GM12878 (cell line): ENCODE results near the gene CRYGN. TPM values are rescaled to one million over a fixed set of nuclear protein-coding genes. Genes with fewer than 3 reads are reported as not detected.

ENCODE experiments used
- ATAC-seq: fragments of 200-7000 bp; cut with Tn5 transposase; 3 replicates; pipeline ENCODE4 v1.9.1; 2020; ENCODE audit warnings: mild to moderate bottlenecking, moderate library complexity
- BruUV-seq: library from RNA; stranded (reverse); fragments of 400-500 nt; replicated peaks from 2 replicates; lab custom pipeline; 2021; lab: Mats Ljungman, UMichigan
- CTCF ChIA-PET: fragments of 300-600 bp; sonication (Branson Sonifier 250); formaldehyde crosslinking; extraction: SDS; loops from one replicate; lab custom pipeline; 2021; ENCODE audit warnings: inconsistent platforms; lab: Yijun Ruan, JAX
- POLR2A ChIA-PET: fragments of 350-600 bp; formaldehyde crosslinking; extraction: SDS; loops from one replicate; lab custom pipeline; 2021; ENCODE audit warnings: inconsistent platforms; lab: Charles Lee
- RAD21 ChIA-PET: fragments of 300-600 bp; sonication (Branson Sonifier 250); formaldehyde crosslinking; loops from one replicate; lab custom pipeline; 2023; ENCODE audit warnings: antibody characterized with exemption; ENCODE audit not compliant: unreplicated experiment; lab: Charles Lee
- SMC1A ChIA-PET: fragments of 300-600 bp; sonication (Branson Sonifier 250); formaldehyde crosslinking; loops from one replicate; lab custom pipeline; 2023; ENCODE audit not compliant: unreplicated experiment, uncharacterized antibody; lab: Charles Lee
- DNase-seq: peaks from one replicate; pipeline ENCODE4 v3.0.0-alpha.2; 2011; ENCODE audit warnings: low read depth, low spot score
- FAIRE-seq: peaks from 3 replicates; lab custom pipeline; 2011; peaks lifted over from hg19 to GRCh38; lab: Jason Lieb, UNC
- H2AFZ ChIP-seq: 2 replicates; pipeline ENCODE4 v1.6.0; 2011; ENCODE audit warnings: low read depth, low read length, control low read depth; ENCODE audit not compliant: control insufficient read depth
- H3K27ac ChIP-seq: 2 replicates; pipeline ENCODE4 v1.5.1; 2011; ENCODE audit warnings: control low read depth; ENCODE audit not compliant: control insufficient read depth, insufficient read depth
- H3K27me3 ChIP-seq, 2 experiments: replicated peaks in 1 of 2; 2 replicates each; pipeline versions ENCODE4 v1.6.0 to v1.6.1; 2011; ENCODE audit warnings: low read length in 1 of 2; ENCODE audit not compliant: control insufficient read depth in 2 of 2, insufficient read depth in 2 of 2
- H3K36me3 ChIP-seq, 2 experiments: 2 replicates each; pipeline ENCODE4 v1.5.1; 2011; ENCODE audit warnings: low read length in 1 of 2; ENCODE audit not compliant: control insufficient read depth in 2 of 2, insufficient read depth in 2 of 2
- H3K4me1 ChIP-seq: 2 replicates; pipeline ENCODE4 v1.6.1; 2011; ENCODE audit warnings: mild to moderate bottlenecking, low read length, moderate library complexity, mixed read lengths; ENCODE audit not compliant: control insufficient read depth, insufficient read depth
- H3K4me2 ChIP-seq: 2 replicates; pipeline ENCODE4 v1.6.0; 2011; ENCODE audit warnings: control low read depth; ENCODE audit not compliant: control insufficient read depth, insufficient read depth
- H3K4me3 ChIP-seq: fragments of 200-600 bp; sonication (generic); 2 replicates; pipeline ENCODE4 v1.5.1; 2016
- H3K79me2 ChIP-seq: 2 replicates; pipeline ENCODE4 v1.6.0; 2011; ENCODE audit warnings: low read length; ENCODE audit not compliant: control insufficient read depth, insufficient read depth
- H3K9ac ChIP-seq: 2 replicates; pipeline ENCODE4 v1.8.0; 2011; ENCODE audit warnings: low read length, control low read depth, mixed read lengths; ENCODE audit not compliant: control insufficient read depth, insufficient read depth
- H3K9me3 ChIP-seq: replicated peaks from 3 replicates; pipeline ENCODE4 v1.5.1; 2011; ENCODE audit warnings: mild to moderate bottlenecking, low read length; ENCODE audit not compliant: control insufficient read depth, insufficient read depth
- H4K20me1 ChIP-seq: 2 replicates; pipeline ENCODE4 v1.6.0; 2011; ENCODE audit not compliant: control insufficient read depth, insufficient read depth
- CREB1 ChIP-seq: IDR thresholded peaks from 2 replicates; pipeline ENCODE4 v1.6.1; 2012; ENCODE audit warnings: low read depth, mild to moderate bottlenecking, inconsistent platforms
- FOS ChIP-seq: IDR thresholded peaks from 3 replicates; pipeline ENCODE4 v1.6.1; 2011; ENCODE audit warnings: borderline replicate concordance; ENCODE audit not compliant: insufficient read length; ENCODE audit errors: extremely low read depth
- HDAC2 ChIP-seq: fragments of 200-600 bp; sonication (generic); IDR thresholded peaks from 2 replicates; pipeline ENCODE4 v1.6.1; 2017
- IKZF1 ChIP-seq: fragments of 450-650 bp; conservative IDR thresholded peaks from 2 replicates; pipeline ENCODE4 v1.6.1; 2017; ENCODE audit warnings: antibody characterized with exemption, mild to moderate bottlenecking
- JUNB ChIP-seq: IDR thresholded peaks from 2 replicates; pipeline ENCODE4 v1.6.1; 2016; ENCODE audit warnings: antibody characterized with exemption, mild to moderate bottlenecking
- NR2C1 ChIP-seq: fragments of 450-650 bp; IDR thresholded peaks from 2 replicates; pipeline ENCODE4 v1.6.1; 2017; ENCODE audit warnings: antibody characterized with exemption, mild to moderate bottlenecking, moderate library complexity
- NR2C2 ChIP-seq: IDR thresholded peaks from 2 replicates; pipeline ENCODE4 v1.6.1; 2011; ENCODE audit warnings: borderline replicate concordance, low read depth; ENCODE audit not compliant: control insufficient read depth, insufficient read length
- POLR2AphosphoS2 ChIP-seq: IDR thresholded peaks from 2 replicates; pipeline ENCODE4 v1.6.1; 2011; ENCODE audit warnings: low read depth, mild to moderate bottlenecking, low read length, improper control_type of control experiment, moderate library complexity
- RAD51 ChIP-seq: fragments of 450-650 bp; IDR thresholded peaks from 2 replicates; pipeline ENCODE4 v1.6.1; 2016; ENCODE audit warnings: moderate library complexity, mild to moderate bottlenecking, inconsistent platforms
- RUNX3 ChIP-seq: IDR thresholded peaks from 2 replicates; pipeline ENCODE4 v1.6.1; 2012; ENCODE audit warnings: low read length, inconsistent platforms
- SIX5 ChIP-seq: IDR thresholded peaks from 2 replicates; pipeline ENCODE4 v1.6.1; 2011; ENCODE audit warnings: mild to moderate bottlenecking, low read depth, low read length, moderate library complexity; ENCODE audit not compliant: severe bottlenecking
- SPI1 ChIP-seq: IDR thresholded peaks from 2 replicates; pipeline ENCODE4 v1.6.1; 2011; ENCODE audit warnings: low read depth, mild to moderate bottlenecking, low read length, moderate library complexity, borderline replicate concordance; ENCODE audit not compliant: insufficient read depth
- SUZ12 ChIP-seq: fragments of 200-600 bp; sonication (generic); IDR thresholded peaks from one replicate; pipeline ENCODE4 v1.6.1; 2018; ENCODE audit warnings: antibody characterized with exemption, mild to moderate bottlenecking; ENCODE audit not compliant: unreplicated experiment
- TARDBP ChIP-seq: IDR thresholded peaks from 2 replicates; pipeline ENCODE4 v1.6.1; 2016; ENCODE audit warnings: borderline replicate concordance
- USF1 ChIP-seq: IDR thresholded peaks from 2 replicates; pipeline ENCODE4 v1.6.1; 2011; ENCODE audit warnings: borderline replicate concordance, low read depth, mild to moderate bottlenecking, moderate library complexity, mixed read lengths, low read length; ENCODE audit not compliant: insufficient read depth; ENCODE audit errors: extremely low read length
- ZBTB4 ChIP-seq: fragments of 450-650 bp; formaldehyde crosslinking; IDR thresholded peaks from 2 replicates; pipeline ENCODE4 v1.4.0; 2022; ENCODE audit warnings: mild to moderate bottlenecking, moderate library complexity
- ZBTB40 ChIP-seq: fragments of 450-650 bp; IDR thresholded peaks from 2 replicates; pipeline ENCODE4 v1.6.1; 2016; ENCODE audit warnings: mild to moderate bottlenecking, moderate library complexity, borderline replicate concordance
- ZNF24 ChIP-seq: fragments of 450-650 bp; IDR thresholded peaks from 2 replicates; pipeline ENCODE4 v1.6.1; 2017; ENCODE audit warnings: antibody characterized with exemption, mild to moderate bottlenecking
- ZZZ3 ChIP-seq: IDR thresholded peaks from 2 replicates; pipeline ENCODE4 v1.6.1; 2011; ENCODE audit warnings: low read depth; ENCODE audit not compliant: control insufficient read depth, insufficient read length
- WGBS: methylation state at CpG from one replicate; pipeline ENCODE4 v1.1.6; 2016; ENCODE audit warnings: low lambda C conversion rate; ENCODE audit not compliant: insufficient replicate concordance, insufficient coverage; ENCODE audit errors: missing lambda C conversion rate; 5-methylcytosine and 5-hydroxymethylcytosine counted together
- in situ Hi-C: fragments of 300-500 bp; cut with MboI; formaldehyde crosslinking; loops from 9 replicates; pipeline ENCODE4 v1.14.3; 2018; ENCODE audit warnings: mixed read lengths
- intact Hi-C: fragments of 100-400 bp; cut with micrococcal nuclease; formaldehyde crosslinking; loops from one replicate; pipeline ENCODE4 v1.14.2; 2022; ENCODE audit not compliant: unreplicated experiment
- polyA plus RNA-seq, 11 experiments: library from polyadenylated mRNA; depleted of rRNA in 4 of 11; unstranded in 6 of 11; stranded (reverse) in 5 of 11; fragments of >200 nt; fragmentation: Nextera tagmentation in 4 of 11; fragmentation: Illumina TruSeq in 1 of 11; extraction: Ambion mirVana in 4 of 11; extraction: Trizol in 1 of 11; gene quantifications; 1 replicate in 1 of 11; 2 replicates in 10 of 11; pipeline versions ENCODE4 v1.2.1 to v1.2.3, GENCODE V29; 2011 to 2016; ENCODE audit warnings: inconsistent platforms in 2 of 11, missing spikeins in 2 of 11, low read depth in 1 of 11
- total RNA-seq, 4 experiments: library from RNA; depleted of rRNA in 3 of 4; stranded (reverse); fragments of >200 nt in 3 of 4; fragmentation: Illumina TruSeq in 1 of 4; extraction: Trizol in 1 of 4; gene quantifications; 2 replicates each; pipeline versions ENCODE4 v1.2.1 to v1.2.3, GENCODE V29; 2013 to 2021

Gene CRYGN
- total and polyA plus RNA-seq, 10 of the 15 experiments (the other 5 are each of a cell fraction or from before 2014, with no cell fraction given): not detected

GRCh38 chr7:151392426-151392825 lies 47.5 kb downstream of the CRYGN start:
- no peak for FAIRE-seq

More at GRCh38 chr7:151392426-151392825, 47.5 kb downstream of the CRYGN start:
- TF ChIP-seq ZBTB40: no peak
- TF ChIP-seq HDAC2: no peak
- TF ChIP-seq ZBTB4: no peak
- TF ChIP-seq NR2C1: no peak
- no peak for TF ChIP-seq CREB1
- no peak for TF ChIP-seq SUZ12
- TF ChIP-seq SPI1: no peak
- no peak for TF ChIP-seq NR2C2
- no peak for TF ChIP-seq RAD51
- no peak for TF ChIP-seq SIX5
- no peak for TF ChIP-seq RUNX3
- TF ChIP-seq IKZF1: no peak
- no peak for TF ChIP-seq ZNF24
- no peak for TF ChIP-seq TARDBP
- TF ChIP-seq JUNB: no peak
- TF ChIP-seq ZZZ3: no peak
- no peak for TF ChIP-seq FOS
- TF ChIP-seq POLR2AphosphoS2: no peak
- no peak for TF ChIP-seq USF1
- Histone ChIP-seq H3K27ac (no peak overlapping the region), H3K9ac (no peak overlapping the region), H2AFZ (no peak overlapping the region), H3K4me3 (no peak overlapping the region), H3K36me3 (no peaks in the 10 kb centered on the region), H3K79me2 (no peaks in the 10 kb centered on the region), H3K9me3 (no peaks in the 10 kb centered on the region), H3K4me2 (no peak overlapping the region), H3K4me1 (no peaks in the 10 kb centered on the region), H4K20me1 (no peaks in the 10 kb centered on the region), H3K27me3 (no peaks in the 10 kb centered on the region; a peak in 1 of 4 replicates)
- in situ Hi-C loops (no loop called here), intact Hi-C loops (no loop called here)
- WGBS: 67% methylated on average over 11 of the region's 13 CpGs
- BruUV-seq: no TSS peak
- SMC1A ChIA-PET: no interaction called here
- CTCF ChIA-PET: interaction anchor here (0.6 kb wide), 1 partner anchor 51 kb away, joined by 3 read pairs; the partner anchor contains the start of gene NUB1
- no peak for DNase-seq
- no peak for ATAC-seq
- RAD21 ChIA-PET: no interaction called here
- POLR2A ChIA-PET: no interaction called here
